Gastroesophageal sphincter (tissue), 2 donors: ENCODE results near the gene HOXD13.

Experiments
- POLR2A ChIP-seq, 2 donors: fragments of 450-650 bp; IDR thresholded peaks; one replicate each; pipeline ENCODE4 v1.6.1; 2017; ENCODE audit warnings: antibody characterized with exemption in 2 of 2, mild to moderate bottlenecking in 2 of 2, moderate library complexity in 1 of 2
- POLR2AphosphoS5 ChIP-seq: sonication (generic); formaldehyde crosslinking; IDR thresholded peaks from one replicate; pipeline ENCODE4 v1.6.1; 2017; ENCODE audit warnings: antibody characterized with exemption

GRCh38 chr2:176129813-176130146 is 37.3 kb downstream of the HOXD13 start:
- TF ChIP-seq POLR2AphosphoS5 (no peak), POLR2A (IDR thresholded peaks at IDR 0.05) (no peak)
